Measurements from ENCODE around the gene AATK.

The AATK gene

DNA sequence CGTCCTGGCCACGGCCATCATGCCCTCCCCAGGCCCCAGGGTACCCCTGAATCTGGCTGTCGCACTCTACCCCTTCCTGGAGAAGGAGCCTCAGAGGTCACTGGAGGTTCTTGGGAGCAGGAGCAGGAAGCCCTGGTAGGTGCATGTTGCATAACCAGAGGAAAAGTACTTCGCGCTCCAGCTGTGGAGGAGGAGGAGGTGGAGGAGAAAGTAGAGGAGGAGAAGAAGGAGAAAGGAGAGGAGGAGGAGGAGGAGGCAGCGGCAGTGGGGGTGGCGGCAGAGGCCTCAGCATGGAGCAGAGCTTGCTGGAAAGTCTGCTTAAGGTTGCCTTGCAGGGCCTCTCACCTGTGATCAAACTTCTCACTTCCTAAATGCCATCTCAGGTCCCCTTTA, 69.3 kb downstream of the AATK start:
- no peak overlapping the region; the same call in 1 of the 2 replicates for H3K4me3 ChIP-seq (ENCODE audit: low read length)
- DNase-seq (ENCODE audit: low read depth) = no peak
- TF ChIP-seq, protein P1, sequence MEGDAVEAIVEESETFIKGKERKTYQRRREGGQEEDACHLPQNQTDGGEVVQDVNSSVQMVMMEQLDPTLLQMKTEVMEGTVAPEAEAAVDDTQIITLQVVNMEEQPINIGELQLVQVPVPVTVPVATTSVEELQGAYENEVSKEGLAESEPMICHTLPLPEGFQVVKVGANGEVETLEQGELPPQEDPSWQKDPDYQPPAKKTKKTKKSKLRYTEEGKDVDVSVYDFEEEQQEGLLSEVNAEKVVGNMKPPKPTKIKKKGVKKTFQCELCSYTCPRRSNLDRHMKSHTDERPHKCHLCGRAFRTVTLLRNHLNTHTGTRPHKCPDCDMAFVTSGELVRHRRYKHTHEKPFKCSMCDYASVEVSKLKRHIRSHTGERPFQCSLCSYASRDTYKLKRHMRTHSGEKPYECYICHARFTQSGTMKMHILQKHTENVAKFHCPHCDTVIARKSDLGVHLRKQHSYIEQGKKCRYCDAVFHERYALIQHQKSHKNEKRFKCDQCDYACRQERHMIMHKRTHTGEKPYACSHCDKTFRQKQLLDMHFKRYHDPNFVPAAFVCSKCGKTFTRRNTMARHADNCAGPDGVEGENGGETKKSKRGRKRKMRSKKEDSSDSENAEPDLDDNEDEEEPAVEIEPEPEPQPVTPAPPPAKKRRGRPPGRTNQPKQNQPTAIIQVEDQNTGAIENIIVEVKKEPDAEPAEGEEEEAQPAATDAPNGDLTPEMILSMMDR (conservative IDR thresholded peaks at IDR 0.05; ENCODE audit: low read length) = no peak

DNA sequence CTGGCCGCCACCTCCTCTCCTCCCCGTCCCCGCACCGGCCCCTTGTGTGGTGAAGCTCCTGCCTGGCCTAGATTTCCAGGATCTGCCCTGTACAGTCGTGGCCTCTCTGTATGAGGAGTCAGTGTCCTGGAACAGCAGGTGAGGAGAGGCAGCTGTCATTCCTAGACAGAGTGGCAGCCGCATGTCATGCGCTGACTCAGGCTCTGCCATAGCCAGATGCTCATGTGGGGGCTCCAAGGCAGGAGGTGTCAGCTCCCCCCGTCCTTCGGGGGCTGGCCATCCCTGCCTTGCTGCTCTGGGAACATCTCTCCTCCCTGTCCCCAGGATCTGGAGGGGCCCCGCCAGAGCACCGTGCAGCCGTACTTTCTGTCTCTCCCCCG, 70.6 kb downstream of the AATK start:
- TF ChIP-seq, protein P1 (conservative IDR thresholded peaks at IDR 0.05; ENCODE audit: low read length) = no peak
- peak overlapping the region; percentile 26 for H3K4me3 ChIP-seq (ENCODE audit: low read length)
- DNase-seq (ENCODE audit: low read depth) = no peak

DNA sequence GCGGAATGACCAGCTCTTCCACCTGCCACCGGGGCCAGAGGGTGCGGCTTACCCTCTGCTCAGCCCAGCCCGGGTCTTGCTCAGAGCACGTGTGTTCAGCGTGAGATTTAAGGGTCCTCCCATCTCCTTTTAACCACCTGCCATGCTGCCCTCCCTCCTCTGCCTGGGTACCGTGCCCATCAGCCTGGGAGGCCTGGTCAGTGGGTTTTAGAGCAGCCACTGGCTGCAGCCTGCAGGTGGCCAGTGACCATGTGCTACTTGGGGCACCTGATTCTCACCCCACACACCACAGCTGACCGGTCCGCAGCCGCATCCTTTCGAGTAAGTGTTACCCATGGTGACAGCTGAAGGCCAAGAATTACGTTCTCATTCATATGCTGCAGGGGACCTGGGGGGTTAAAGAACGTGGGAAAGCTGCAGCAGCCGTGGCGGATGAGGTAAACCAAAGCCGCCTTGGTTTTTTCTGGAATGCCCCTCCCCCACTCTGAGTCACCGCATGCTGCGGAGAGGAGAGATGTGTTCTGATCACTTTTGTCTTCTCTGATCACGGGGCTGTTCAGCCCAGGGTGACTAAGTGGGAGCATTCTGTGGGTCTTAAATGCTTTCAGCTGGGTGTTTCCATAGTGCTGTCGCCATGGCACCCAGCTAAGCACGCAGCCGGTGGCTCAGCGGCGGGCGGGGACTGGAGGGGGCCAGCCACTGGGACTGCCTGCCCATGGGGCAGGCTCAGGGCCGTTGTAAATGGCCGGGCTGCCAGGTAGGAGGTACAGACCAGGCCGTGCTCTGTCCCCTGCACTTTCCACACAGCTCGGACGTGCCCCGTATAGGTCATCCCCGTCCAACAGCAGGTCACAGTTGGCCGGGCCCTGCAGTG, 71.3 kb downstream of the AATK start:
- H3K4me3 ChIP-seq (ENCODE audit: low read length) = peak overlapping the region; percentile 26
- peak; percentile 100 for DNase-seq (ENCODE audit: low read depth)
- TF ChIP-seq, protein P1 (conservative IDR thresholded peaks at IDR 0.05; ENCODE audit: low read length) = no peak; the same call in 1 of the 2 replicates

DNA sequence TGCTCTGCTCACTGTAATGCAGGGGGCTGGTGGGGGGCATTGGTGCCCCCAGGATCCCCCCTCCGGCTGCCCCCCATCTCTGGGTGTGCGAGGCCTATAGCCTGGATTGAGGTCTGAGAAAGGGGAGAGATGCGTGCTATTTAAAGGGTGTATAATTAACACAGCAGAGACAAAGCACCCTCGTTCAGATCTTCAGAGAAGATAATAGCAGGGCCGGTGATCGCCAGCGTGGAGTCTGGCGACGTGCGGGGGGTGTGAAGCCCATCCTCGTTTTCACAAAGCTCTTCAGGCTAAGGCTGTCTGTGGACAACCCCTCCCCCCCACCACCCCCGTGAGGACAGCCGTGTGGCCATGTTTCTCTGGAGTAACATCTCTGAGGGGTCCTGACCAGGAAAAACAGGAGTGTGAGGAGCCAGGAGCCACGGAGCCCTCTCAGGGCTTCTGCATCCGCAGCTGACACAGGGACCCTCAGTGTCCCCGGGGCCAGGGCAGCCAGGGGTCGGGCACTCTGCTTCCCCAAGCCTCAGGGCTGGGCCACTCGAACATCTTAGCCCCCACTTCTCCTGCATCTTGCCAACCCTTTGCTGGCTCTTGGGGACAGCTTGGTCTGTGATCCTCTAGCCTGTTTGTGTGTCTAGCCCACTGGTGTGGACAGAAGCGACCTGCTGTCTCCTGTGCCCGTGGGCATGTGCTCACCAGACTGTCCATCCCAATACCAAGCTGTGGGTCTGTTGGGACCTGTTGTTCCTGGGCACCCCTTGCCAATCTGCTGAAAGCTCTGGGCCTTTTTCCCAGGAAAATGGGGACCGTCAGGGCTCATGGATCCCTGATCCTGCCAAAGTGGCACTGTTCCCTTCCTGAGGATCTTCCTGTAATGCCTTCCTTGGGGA, 72.2 kb downstream of the AATK start:
- no peak overlapping the region for H3K4me3 ChIP-seq (ENCODE audit: low read length)
- TF ChIP-seq, protein P1 (conservative IDR thresholded peaks at IDR 0.05; ENCODE audit: low read length) = no peak
- no peak for DNase-seq (ENCODE audit: low read depth)

DNA sequence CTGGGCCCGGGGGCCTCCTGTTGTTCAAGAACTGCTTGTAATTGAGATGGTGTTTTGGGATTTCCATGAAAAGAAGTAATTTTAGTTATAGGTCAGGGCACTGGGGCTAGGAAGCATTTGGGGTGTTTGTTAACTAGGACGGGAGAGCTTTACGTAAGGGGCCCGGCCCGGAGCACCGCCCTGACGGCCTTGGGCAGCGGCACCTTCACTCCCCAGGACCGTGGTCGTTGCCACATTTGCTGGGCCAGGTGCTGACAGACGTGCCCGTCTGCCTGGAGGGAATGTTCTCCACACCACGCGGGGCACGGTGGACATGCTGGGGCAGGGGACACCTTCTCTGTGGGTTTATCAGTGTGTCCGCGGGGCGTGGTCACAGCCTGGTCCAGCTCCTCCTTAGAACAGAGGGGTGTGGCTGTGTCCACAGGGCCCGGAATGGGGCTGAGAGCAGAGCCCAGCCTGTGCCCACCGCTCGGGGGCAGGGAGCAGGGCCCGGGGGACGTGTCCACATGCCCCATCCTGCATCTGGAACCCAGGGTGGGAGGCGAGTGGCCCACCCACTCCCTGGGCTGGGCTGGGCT, 73.4 kb downstream of the AATK start:
- DNase-seq (ENCODE audit: low read depth) = no peak
- TF ChIP-seq, protein P1 (conservative IDR thresholded peaks at IDR 0.05; ENCODE audit: low read length) = no peak
- H3K4me3 ChIP-seq (ENCODE audit: low read length) = no peak overlapping the region

DNA sequence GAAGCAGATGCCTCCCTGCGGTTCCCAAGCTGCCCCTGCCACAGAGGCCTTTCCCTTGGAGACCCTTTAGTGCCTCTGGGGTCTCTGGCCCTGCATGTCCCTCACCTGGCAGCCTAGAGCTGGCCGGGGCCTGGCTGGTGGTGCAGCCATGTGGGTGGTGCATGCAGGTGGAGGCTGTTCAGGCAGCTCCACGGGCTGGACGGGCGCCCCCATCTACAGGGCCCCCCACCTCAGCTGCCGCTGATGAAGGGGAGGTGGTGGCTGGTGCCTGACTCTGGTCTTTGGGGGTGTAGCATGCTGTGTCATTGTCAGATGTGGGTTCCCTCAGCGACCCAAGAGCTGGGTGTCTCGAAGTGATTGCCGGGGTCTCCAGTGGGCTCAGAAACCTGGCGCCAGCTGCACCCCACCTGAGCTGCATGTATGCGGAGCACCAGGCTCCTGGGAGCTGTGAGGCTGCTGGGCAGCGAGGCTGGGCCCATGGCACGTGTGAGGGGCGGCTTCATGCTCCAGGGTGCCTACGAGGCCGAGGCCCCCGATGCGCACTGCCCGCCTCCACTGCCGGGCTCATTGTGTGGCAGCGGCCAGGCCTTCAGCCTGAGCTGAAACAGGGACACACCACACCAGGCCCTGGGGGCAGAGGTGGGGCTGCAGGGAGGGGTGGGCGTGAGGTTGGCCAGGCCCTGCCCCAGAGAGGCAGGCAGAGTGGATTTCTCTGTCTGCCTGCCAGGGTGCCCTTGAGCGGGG, 74.1 kb downstream of the AATK start:
- H3K4me3 ChIP-seq (ENCODE audit: low read length) = no peak overlapping the region
- no peak for DNase-seq (ENCODE audit: low read depth)
- TF ChIP-seq, protein P1 (conservative IDR thresholded peaks at IDR 0.05; ENCODE audit: low read length) = no peak
